WTC11 (cell line): ENCODE results near the gene CLCN6. TPM values are rescaled to one million over a fixed set of nuclear protein-coding genes. Genes with fewer than 3 reads are reported as not detected.

ENCODE experiments used
- ATAC-seq: fragments of 200-7000 bp; cut with Tn5 transposase; 2 replicates; pipeline ENCODE4 v1.10.0; 2021; ENCODE audit warnings: mild to moderate bottlenecking, moderate library complexity
- CTCF ChIA-PET: fragments of 300-600 bp; sonication (Branson Sonifier 250); formaldehyde crosslinking; loops from one replicate; lab custom pipeline; 2021; ENCODE audit warnings: antibody characterized with exemption; lab: Charles Lee
- POLR2A ChIA-PET: fragments of 350-600 bp; sonication (Branson Sonifier 250); formaldehyde crosslinking; loops from one replicate; lab custom pipeline; 2021; ENCODE audit warnings: antibody characterized with exemption; lab: Charles Lee
- DNase-seq: peaks from one replicate; pipeline ENCODE4 v3.0.0; 2021; ENCODE audit warnings: low spot score
- H3K27ac Mint-ChIP-seq: 2 replicates; pipeline ENCODE4 v1.8.0; 2021; ENCODE audit warnings: mixed read lengths
- H3K27me3 Mint-ChIP-seq: 2 replicates; pipeline ENCODE4 v1.8.0; 2021; ENCODE audit warnings: low read depth, mild to moderate bottlenecking, moderate library complexity, mixed read lengths
- H3K36me3 Mint-ChIP-seq: 2 replicates; pipeline ENCODE4 v1.8.0; 2021; ENCODE audit warnings: mixed read lengths
- H3K4me1 Mint-ChIP-seq: 2 replicates; pipeline ENCODE4 v1.8.0; 2022; ENCODE audit warnings: mixed read lengths
- H3K4me3 Mint-ChIP-seq: 2 replicates; pipeline ENCODE4 v1.8.0; 2021; ENCODE audit warnings: mild to moderate bottlenecking, moderate library complexity, mixed read lengths
- H3K9me3 Mint-ChIP-seq: 2 replicates; pipeline ENCODE4 v1.8.0; 2021; ENCODE audit warnings: mixed read lengths
- ATF1 ChIP-seq: sonication (generic); formaldehyde crosslinking; IDR thresholded peaks from 2 replicates; pipeline ENCODE4 v1.8.1; 2023; ENCODE audit warnings: mild to moderate bottlenecking, moderate library complexity, missing genetic modification reagents
- CREB1 ChIP-seq: sonication (generic); formaldehyde crosslinking; IDR thresholded peaks from 2 replicates; pipeline ENCODE4 v1.8.0; 2023; ENCODE audit warnings: mild to moderate bottlenecking, missing genetic modification reagents
- ELF4 ChIP-seq: sonication (generic); formaldehyde crosslinking; IDR thresholded peaks from 2 replicates; pipeline ENCODE4 v1.8.1; 2022; ENCODE audit warnings: low read depth, mild to moderate bottlenecking, moderate library complexity, missing genetic modification reagents
- KAT7 ChIP-seq: sonication (generic); formaldehyde crosslinking; IDR thresholded peaks from 2 replicates; pipeline ENCODE4 v1.8.1; 2023; ENCODE audit warnings: missing genetic modification reagents, mild to moderate bottlenecking, borderline replicate concordance
- MYBL2 ChIP-seq: sonication (generic); formaldehyde crosslinking; IDR thresholded peaks from 2 replicates; pipeline ENCODE4 v1.8.1; 2023; ENCODE audit warnings: mild to moderate bottlenecking, moderate library complexity, missing genetic modification reagents
- NFYB ChIP-seq: sonication (generic); formaldehyde crosslinking; conservative IDR thresholded peaks from 2 replicates; pipeline ENCODE4 v1.8.0; 2022; ENCODE audit warnings: low read depth, missing genetic modification reagents
- NR2C2 ChIP-seq: sonication (generic); formaldehyde crosslinking; IDR thresholded peaks from 2 replicates; pipeline ENCODE4 v1.8.0; 2022; ENCODE audit warnings: mild to moderate bottlenecking, missing genetic modification reagents
- RELA ChIP-seq: sonication (generic); formaldehyde crosslinking; IDR thresholded peaks from 2 replicates; pipeline ENCODE4 v1.8.1; 2022; ENCODE audit warnings: missing genetic modification reagents, mild to moderate bottlenecking, borderline replicate concordance
- SMAD4 ChIP-seq: sonication (generic); formaldehyde crosslinking; IDR thresholded peaks from 2 replicates; pipeline ENCODE4 v1.8.0; 2022; ENCODE audit warnings: mild to moderate bottlenecking, missing genetic modification reagents
- SP1 ChIP-seq: sonication (generic); formaldehyde crosslinking; conservative IDR thresholded peaks from 2 replicates; pipeline ENCODE4 v1.8.1; 2022; ENCODE audit warnings: missing genetic modification reagents
- ZNF263 ChIP-seq: sonication (generic); formaldehyde crosslinking; IDR thresholded peaks from 2 replicates; pipeline ENCODE4 v1.8.1; 2022; ENCODE audit warnings: low read depth, mild to moderate bottlenecking, moderate library complexity, missing genetic modification reagents
- ZNF416 ChIP-seq: fragments of 250-450 bp; sonication (Bioruptor Pico); IDR thresholded peaks from 2 replicates; pipeline ENCODE4 v1.9.0; 2021; ENCODE audit warnings: mild to moderate bottlenecking, inconsistent platforms
- total RNA-seq: library from RNA; stranded (reverse); gene quantifications from 3 replicates; pipeline ENCODE4 v1.2.3, GENCODE V29; 2021
- TF ChIP-seq, protein P1 (sequence below): sonication (generic); formaldehyde crosslinking; IDR thresholded peaks from 2 replicates; pipeline ENCODE4 v1.8.0; 2023; ENCODE audit warnings: missing genetic modification reagents, mild to moderate bottlenecking, borderline replicate concordance
- TF ChIP-seq, protein P2 (sequence below): sonication (generic); formaldehyde crosslinking; conservative IDR thresholded peaks from 2 replicates; pipeline ENCODE4 v1.8.1; 2023; ENCODE audit warnings: mild to moderate bottlenecking, low read depth, missing genetic modification reagents, moderate library complexity
- TF ChIP-seq, protein P3 (sequence below): sonication (generic); formaldehyde crosslinking; IDR thresholded peaks from 2 replicates; pipeline ENCODE4 v1.8.1; 2022; ENCODE audit warnings: mild to moderate bottlenecking, missing genetic modification reagents, moderate library complexity, borderline replicate concordance
- TF ChIP-seq, protein P4 (sequence below): sonication (generic); formaldehyde crosslinking; IDR thresholded peaks from 2 replicates; pipeline ENCODE4 v1.8.0; 2022; ENCODE audit warnings: mild to moderate bottlenecking, missing genetic modification reagents
- TF ChIP-seq, protein P5 (sequence below): fragments of 250-450 bp; sonication (Bioruptor Pico); IDR thresholded peaks from 2 replicates; pipeline ENCODE4 v2.1.2; 2022; ENCODE audit warnings: mild to moderate bottlenecking, moderate library complexity
- TF ChIP-seq, protein P6 (sequence below): sonication (generic); formaldehyde crosslinking; IDR thresholded peaks from 2 replicates; pipeline ENCODE4 v1.8.1; 2023; ENCODE audit warnings: mild to moderate bottlenecking, missing genetic modification reagents

Gene CLCN6
- total RNA-seq, 1 experiment from 2014 or later: 22.3 TPM

DNA sequence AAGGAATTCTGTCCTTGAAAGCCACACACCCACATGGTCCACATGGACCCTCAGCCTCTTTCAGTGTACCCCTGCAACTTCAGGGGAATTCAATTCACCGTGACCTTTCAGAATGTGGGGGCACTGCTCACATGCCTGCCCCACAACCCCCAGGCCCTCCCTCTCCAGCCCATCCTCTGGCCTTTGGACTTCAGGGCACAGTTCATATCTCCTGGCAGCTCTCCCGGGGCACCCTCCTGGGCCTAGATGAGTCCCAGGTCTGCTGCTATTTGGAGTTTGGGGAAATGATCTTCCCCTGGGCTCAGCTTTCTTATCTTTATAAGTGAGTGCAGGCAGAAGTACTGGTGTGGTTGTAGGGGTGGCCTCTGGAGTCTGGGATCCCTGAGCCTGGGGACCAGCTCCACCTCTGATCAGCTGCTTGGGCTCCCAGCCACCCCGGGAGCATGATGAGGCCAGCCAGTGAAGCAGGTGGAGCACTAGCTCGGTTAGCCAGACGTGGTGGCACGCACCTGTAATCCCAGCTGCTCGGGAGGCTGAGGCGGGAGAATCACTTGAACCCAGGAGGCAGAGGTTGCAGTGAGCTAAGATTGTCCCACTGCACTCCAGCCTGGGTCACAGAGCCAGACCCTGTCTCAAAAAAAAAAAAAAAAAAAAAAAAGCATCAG lies 28.2 kb upstream of the CLCN6 start (continued):
- TF ChIP-seq, protein P1, sequence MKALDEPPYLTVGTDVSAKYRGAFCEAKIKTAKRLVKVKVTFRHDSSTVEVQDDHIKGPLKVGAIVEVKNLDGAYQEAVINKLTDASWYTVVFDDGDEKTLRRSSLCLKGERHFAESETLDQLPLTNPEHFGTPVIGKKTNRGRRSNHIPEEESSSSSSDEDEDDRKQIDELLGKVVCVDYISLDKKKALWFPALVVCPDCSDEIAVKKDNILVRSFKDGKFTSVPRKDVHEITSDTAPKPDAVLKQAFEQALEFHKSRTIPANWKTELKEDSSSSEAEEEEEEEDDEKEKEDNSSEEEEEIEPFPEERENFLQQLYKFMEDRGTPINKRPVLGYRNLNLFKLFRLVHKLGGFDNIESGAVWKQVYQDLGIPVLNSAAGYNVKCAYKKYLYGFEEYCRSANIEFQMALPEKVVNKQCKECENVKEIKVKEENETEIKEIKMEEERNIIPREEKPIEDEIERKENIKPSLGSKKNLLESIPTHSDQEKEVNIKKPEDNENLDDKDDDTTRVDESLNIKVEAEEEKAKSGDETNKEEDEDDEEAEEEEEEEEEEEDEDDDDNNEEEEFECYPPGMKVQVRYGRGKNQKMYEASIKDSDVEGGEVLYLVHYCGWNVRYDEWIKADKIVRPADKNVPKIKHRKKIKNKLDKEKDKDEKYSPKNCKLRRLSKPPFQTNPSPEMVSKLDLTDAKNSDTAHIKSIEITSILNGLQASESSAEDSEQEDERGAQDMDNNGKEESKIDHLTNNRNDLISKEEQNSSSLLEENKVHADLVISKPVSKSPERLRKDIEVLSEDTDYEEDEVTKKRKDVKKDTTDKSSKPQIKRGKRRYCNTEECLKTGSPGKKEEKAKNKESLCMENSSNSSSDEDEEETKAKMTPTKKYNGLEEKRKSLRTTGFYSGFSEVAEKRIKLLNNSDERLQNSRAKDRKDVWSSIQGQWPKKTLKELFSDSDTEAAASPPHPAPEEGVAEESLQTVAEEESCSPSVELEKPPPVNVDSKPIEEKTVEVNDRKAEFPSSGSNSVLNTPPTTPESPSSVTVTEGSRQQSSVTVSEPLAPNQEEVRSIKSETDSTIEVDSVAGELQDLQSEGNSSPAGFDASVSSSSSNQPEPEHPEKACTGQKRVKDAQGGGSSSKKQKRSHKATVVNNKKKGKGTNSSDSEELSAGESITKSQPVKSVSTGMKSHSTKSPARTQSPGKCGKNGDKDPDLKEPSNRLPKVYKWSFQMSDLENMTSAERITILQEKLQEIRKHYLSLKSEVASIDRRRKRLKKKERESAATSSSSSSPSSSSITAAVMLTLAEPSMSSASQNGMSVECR (CRISPR knock-in tag): no peak
- TF ChIP-seq SP1 (CRISPR knock-in tag) (no peak), ZNF263 (CRISPR knock-in tag) (no peak), ZNF416 (no peak), KAT7 (no peak), ELF4 (no peak), CREB1 (CRISPR knock-in tag) (no peak), RELA (CRISPR knock-in tag) (no peak)
- TF ChIP-seq, protein P2, sequence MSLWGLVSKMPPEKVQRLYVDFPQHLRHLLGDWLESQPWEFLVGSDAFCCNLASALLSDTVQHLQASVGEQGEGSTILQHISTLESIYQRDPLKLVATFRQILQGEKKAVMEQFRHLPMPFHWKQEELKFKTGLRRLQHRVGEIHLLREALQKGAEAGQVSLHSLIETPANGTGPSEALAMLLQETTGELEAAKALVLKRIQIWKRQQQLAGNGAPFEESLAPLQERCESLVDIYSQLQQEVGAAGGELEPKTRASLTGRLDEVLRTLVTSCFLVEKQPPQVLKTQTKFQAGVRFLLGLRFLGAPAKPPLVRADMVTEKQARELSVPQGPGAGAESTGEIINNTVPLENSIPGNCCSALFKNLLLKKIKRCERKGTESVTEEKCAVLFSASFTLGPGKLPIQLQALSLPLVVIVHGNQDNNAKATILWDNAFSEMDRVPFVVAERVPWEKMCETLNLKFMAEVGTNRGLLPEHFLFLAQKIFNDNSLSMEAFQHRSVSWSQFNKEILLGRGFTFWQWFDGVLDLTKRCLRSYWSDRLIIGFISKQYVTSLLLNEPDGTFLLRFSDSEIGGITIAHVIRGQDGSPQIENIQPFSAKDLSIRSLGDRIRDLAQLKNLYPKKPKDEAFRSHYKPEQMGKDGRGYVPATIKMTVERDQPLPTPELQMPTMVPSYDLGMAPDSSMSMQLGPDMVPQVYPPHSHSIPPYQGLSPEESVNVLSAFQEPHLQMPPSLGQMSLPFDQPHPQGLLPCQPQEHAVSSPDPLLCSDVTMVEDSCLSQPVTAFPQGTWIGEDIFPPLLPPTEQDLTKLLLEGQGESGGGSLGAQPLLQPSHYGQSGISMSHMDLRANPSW (CRISPR knock-in tag): no peak
- TF ChIP-seq, protein P3, sequence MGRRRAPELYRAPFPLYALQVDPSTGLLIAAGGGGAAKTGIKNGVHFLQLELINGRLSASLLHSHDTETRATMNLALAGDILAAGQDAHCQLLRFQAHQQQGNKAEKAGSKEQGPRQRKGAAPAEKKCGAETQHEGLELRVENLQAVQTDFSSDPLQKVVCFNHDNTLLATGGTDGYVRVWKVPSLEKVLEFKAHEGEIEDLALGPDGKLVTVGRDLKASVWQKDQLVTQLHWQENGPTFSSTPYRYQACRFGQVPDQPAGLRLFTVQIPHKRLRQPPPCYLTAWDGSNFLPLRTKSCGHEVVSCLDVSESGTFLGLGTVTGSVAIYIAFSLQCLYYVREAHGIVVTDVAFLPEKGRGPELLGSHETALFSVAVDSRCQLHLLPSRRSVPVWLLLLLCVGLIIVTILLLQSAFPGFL (CRISPR knock-in tag): no peak
- TF ChIP-seq, protein P4, sequence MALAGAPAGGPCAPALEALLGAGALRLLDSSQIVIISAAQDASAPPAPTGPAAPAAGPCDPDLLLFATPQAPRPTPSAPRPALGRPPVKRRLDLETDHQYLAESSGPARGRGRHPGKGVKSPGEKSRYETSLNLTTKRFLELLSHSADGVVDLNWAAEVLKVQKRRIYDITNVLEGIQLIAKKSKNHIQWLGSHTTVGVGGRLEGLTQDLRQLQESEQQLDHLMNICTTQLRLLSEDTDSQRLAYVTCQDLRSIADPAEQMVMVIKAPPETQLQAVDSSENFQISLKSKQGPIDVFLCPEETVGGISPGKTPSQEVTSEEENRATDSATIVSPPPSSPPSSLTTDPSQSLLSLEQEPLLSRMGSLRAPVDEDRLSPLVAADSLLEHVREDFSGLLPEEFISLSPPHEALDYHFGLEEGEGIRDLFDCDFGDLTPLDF: no peak

DNA sequence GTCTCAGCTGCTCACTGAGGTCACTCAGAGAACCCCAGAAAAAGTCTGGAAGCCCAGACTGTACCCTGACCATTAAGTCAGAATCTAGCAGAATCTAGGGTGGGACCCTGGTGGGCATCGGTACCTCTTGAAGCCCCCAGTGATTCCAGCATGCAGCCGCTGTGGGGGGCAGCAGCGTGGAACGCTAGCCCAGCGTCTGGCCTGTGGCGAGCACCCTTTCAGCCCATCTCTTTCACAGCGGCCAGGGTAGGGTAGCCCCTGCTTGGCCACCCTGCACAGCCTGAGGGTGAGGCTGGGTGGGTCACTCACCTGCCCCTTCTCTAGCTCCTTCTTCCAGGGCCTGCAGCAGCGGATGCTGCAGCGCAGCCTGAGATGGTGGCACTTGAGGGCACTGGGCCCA lies 27.7 kb upstream of the CLCN6 start:
- CTCF ChIA-PET: interaction anchor here (0.7 to 2.3 kb wide), 2 partner anchors 8 to 130 kb away, joined by 3 to 16 read pairs; no protein-coding TSS in a partner anchor
- Mint-ChIP-seq H3K4me1 (no peaks in the 10 kb centered on the region), H3K4me3 (no peak overlapping the region), H3K27ac (no peak overlapping the region), H3K9me3 (no peaks in the 10 kb centered on the region), H3K36me3 (no peaks in the 10 kb centered on the region), H3K27me3 (no peaks in the 10 kb centered on the region)
- POLR2A ChIA-PET: interaction anchor here (0.5 kb wide), 1 partner anchor 130 kb away, joined by 3 read pairs; no protein-coding TSS in a partner anchor
- DNase-seq (no peak), ATAC-seq (no peak)
- no peak for TF ChIP-seq NR2C2 (CRISPR knock-in tag)
- no peak for TF ChIP-seq ATF1 (CRISPR knock-in tag)
- no peak for TF ChIP-seq CREB1 (CRISPR knock-in tag)
- TF ChIP-seq, protein P5, sequence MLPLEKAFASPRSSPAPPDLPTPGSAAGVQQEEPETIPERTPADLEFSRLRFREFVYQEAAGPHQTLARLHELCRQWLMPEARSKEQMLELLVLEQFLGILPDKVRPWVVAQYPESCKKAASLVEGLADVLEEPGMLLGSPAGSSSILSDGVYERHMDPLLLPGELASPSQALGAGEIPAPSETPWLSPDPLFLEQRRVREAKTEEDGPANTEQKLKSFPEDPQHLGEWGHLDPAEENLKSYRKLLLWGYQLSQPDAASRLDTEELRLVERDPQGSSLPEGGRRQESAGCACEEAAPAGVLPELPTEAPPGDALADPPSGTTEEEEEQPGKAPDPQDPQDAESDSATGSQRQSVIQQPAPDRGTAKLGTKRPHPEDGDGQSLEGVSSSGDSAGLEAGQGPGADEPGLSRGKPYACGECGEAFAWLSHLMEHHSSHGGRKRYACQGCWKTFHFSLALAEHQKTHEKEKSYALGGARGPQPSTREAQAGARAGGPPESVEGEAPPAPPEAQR (CRISPR knock-in tag): no peak
- no peak for TF ChIP-seq MYBL2 (CRISPR knock-in tag)
- TF ChIP-seq NFYB (CRISPR knock-in tag): no peak
- no peak for TF ChIP-seq SMAD4 (CRISPR knock-in tag)
- TF ChIP-seq, protein P6, sequence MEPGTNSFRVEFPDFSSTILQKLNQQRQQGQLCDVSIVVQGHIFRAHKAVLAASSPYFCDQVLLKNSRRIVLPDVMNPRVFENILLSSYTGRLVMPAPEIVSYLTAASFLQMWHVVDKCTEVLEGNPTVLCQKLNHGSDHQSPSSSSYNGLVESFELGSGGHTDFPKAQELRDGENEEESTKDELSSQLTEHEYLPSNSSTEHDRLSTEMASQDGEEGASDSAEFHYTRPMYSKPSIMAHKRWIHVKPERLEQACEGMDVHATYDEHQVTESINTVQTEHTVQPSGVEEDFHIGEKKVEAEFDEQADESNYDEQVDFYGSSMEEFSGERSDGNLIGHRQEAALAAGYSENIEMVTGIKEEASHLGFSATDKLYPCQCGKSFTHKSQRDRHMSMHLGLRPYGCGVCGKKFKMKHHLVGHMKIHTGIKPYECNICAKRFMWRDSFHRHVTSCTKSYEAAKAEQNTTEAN: no peak
- TF ChIP-seq ZNF263 (CRISPR knock-in tag): no peak
